Measurements from ENCODE around the gene DDB1. TPM values are rescaled to one million over a fixed set of nuclear protein-coding genes. Genes with fewer than 3 reads are reported as not detected.

DDB1 gene
- total RNA-seq, 1 experiment from 2014 or later, result 284 TPM

GRCh38 chr11:61368646-61369045 is 35.7 kb upstream of the DDB1 start:
- TF ChIP-seq CTCF (IDR thresholded peaks at IDR 0.05; ENCODE audit: insufficient read depth in 1 of 2, low read depth in 1 of 2, low read length in 1 of 2, severe bottlenecking in 1 of 2, unreplicated experiment in 1 of 2), result no peak
- Histone ChIP-seq H3K4me3 (ENCODE audit: low read depth, low read length) (no peak overlapping the region), H3K36me3 (ENCODE audit: control insufficient read depth, insufficient read depth, low read length) (peaks cover 3% of the 10 kb centered on the region; the same call in 1 of the 2 replicates), H3K4me1 (no peaks in the 10 kb centered on the region), H3K9me3 (peaks cover 6% of the 10 kb centered on the region), H3K27me3 (replicated peaks; ENCODE audit: control insufficient read depth, insufficient read depth, low read length) (no peaks in the 10 kb centered on the region)
- Mint-ChIP-seq H3K9me3 (ENCODE audit: unreplicated experiment) (no peaks in the 10 kb centered on the region), H3K4me1 (ENCODE audit: low read depth, unreplicated experiment) (no peaks in the 10 kb centered on the region), H3K36me3 (ENCODE audit: insufficient read depth, unreplicated experiment) (peaks cover 87% of the 10 kb centered on the region), H3K4me3 (ENCODE audit: unreplicated experiment) (no peak overlapping the region), H3K27me3 (ENCODE audit: insufficient read depth, unreplicated experiment) (no peaks in the 10 kb centered on the region), H3K27ac (ENCODE audit: unreplicated experiment) (no peak overlapping the region)
- POLR2A ChIA-PET, result no interaction called here
- CTCF ChIA-PET, result interaction anchor here (1.1 kb wide), 2 partner anchors 17 to 33 kb away, joined by 3 to 5 read pairs; no protein-coding TSS in a partner anchor
- DNase-seq, result no peak
- intact Hi-C loops (cut with micrococcal nuclease; ENCODE audit: unreplicated experiment), result no loop called here
- BruUV-seq (replicated peaks), result no TSS peak

- no peaks in the 10 kb centered on the region for H3K4me1 Mint-ChIP-seq (ENCODE audit: low read depth, unreplicated experiment)
- H3K9me3 Mint-ChIP-seq (ENCODE audit: unreplicated experiment), result no peaks in the 10 kb centered on the region
- no peak overlapping the region for H3K27ac Mint-ChIP-seq (ENCODE audit: unreplicated experiment)
- H3K4me3 Mint-ChIP-seq (ENCODE audit: unreplicated experiment), result no peak overlapping the region
- no TSS peak for BruUV-seq (replicated peaks)
- H3K27me3 ChIP-seq (replicated peaks; ENCODE audit: control insufficient read depth, insufficient read depth, low read length), result no peaks in the 10 kb centered on the region
- no peak overlapping the region for H3K4me3 ChIP-seq (ENCODE audit: low read depth, low read length)
- no peaks in the 10 kb centered on the region for H3K4me1 ChIP-seq
- CTCF ChIA-PET, result no interaction called here
- peaks cover 92% of the 10 kb centered on the region for H3K36me3 Mint-ChIP-seq (ENCODE audit: insufficient read depth, unreplicated experiment)
- H3K27me3 Mint-ChIP-seq (ENCODE audit: insufficient read depth, unreplicated experiment), result no peaks in the 10 kb centered on the region
- H3K36me3 ChIP-seq (ENCODE audit: control insufficient read depth, insufficient read depth, low read length), result peaks cover 3% of the 10 kb centered on the region; the same call in 1 of the 2 replicates
- H3K9me3 ChIP-seq, result no peaks in the 10 kb centered on the region
- POLR2A ChIA-PET, result interaction anchor here (0.6 kb wide), 1 partner anchor 31 kb away, joined by 8 read pairs; no protein-coding TSS in a partner anchor
- TF ChIP-seq CTCF (IDR thresholded peaks at IDR 0.05; ENCODE audit: insufficient read depth in 1 of 2, low read depth in 1 of 2, low read length in 1 of 2, severe bottlenecking in 1 of 2, unreplicated experiment in 1 of 2), result no peak
- DNase-seq, result no peak
- intact Hi-C loops (cut with micrococcal nuclease; ENCODE audit: unreplicated experiment), result no loop called here
These were observed 34.5 kb upstream of the DDB1 start for GRCh38 chr11:61367406-61367805.

GRCh38 chr11:61364012-61364675 is 31.2 kb upstream of the DDB1 start:
- Histone ChIP-seq H3K4me1 (0 out of 2 replicates have a peak, but pooled peaks cover 3% of the 10 kb centered on the region), H3K9me3 (no peaks in the 10 kb centered on the region), H3K4me3 (ENCODE audit: low read depth, low read length) (no peak overlapping the region), H3K36me3 (ENCODE audit: control insufficient read depth, insufficient read depth, low read length) (peaks cover 3% of the 10 kb centered on the region; the same call in 1 of the 2 replicates), H3K27me3 (replicated peaks; ENCODE audit: control insufficient read depth, insufficient read depth, low read length) (no peaks in the 10 kb centered on the region)
- CTCF ChIA-PET, result interaction anchor here (0.6 to 5.2 kb wide), 2 partner anchors 28 to 534 kb away, joined by 3 to 41 read pairs; no protein-coding TSS in a partner anchor
- Mint-ChIP-seq H3K27ac (ENCODE audit: unreplicated experiment) (peak overlapping the region; percentile 93), H3K4me1 (ENCODE audit: low read depth, unreplicated experiment) (no peaks in the 10 kb centered on the region), H3K9me3 (ENCODE audit: unreplicated experiment) (no peaks in the 10 kb centered on the region), H3K27me3 (ENCODE audit: insufficient read depth, unreplicated experiment) (no peaks in the 10 kb centered on the region), H3K4me3 (ENCODE audit: unreplicated experiment) (peak overlapping the region; percentile 87), H3K36me3 (ENCODE audit: insufficient read depth, unreplicated experiment) (peaks cover 74% of the 10 kb centered on the region)
- no peak for TF ChIP-seq CTCF (IDR thresholded peaks at IDR 0.05; ENCODE audit: insufficient read depth in 1 of 2, low read depth in 1 of 2, low read length in 1 of 2, severe bottlenecking in 1 of 2, unreplicated experiment in 1 of 2)
- BruUV-seq (replicated peaks), result no TSS peak
- POLR2A ChIA-PET, result no interaction called here
- DNase-seq, result no peak
- intact Hi-C loops (cut with micrococcal nuclease; ENCODE audit: unreplicated experiment), result no loop called here

Measured in Caco-2 (cell line).